ENCODE measurements around the gene ADAM12.

- no peak for TF ChIP-seq HIVEP1 (CRISPR knock-in tag; IDR thresholded peaks at IDR 0.05)
- TF ChIP-seq, protein P1, sequence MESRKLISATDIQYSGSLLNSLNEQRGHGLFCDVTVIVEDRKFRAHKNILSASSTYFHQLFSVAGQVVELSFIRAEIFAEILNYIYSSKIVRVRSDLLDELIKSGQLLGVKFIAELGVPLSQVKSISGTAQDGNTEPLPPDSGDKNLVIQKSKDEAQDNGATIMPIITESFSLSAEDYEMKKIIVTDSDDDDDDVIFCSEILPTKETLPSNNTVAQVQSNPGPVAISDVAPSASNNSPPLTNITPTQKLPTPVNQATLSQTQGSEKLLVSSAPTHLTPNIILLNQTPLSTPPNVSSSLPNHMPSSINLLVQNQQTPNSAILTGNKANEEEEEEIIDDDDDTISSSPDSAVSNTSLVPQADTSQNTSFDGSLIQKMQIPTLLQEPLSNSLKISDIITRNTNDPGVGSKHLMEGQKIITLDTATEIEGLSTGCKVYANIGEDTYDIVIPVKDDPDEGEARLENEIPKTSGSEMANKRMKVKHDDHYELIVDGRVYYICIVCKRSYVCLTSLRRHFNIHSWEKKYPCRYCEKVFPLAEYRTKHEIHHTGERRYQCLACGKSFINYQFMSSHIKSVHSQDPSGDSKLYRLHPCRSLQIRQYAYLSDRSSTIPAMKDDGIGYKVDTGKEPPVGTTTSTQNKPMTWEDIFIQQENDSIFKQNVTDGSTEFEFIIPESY (CRISPR knock-in tag; IDR thresholded peaks at IDR 0.05), result no peak
- no peak for TF ChIP-seq ZNF644 (tag; IDR thresholded peaks at IDR 0.05; ENCODE audit: low read depth)
- TF ChIP-seq POLR2A (conservative IDR thresholded peaks at IDR 0.05), result no peak
- TF ChIP-seq CTCF (IDR thresholded peaks at IDR 0.05 in 2 of 3, conservative IDR thresholded peaks at IDR 0.05 in 1 of 3; ENCODE audit: insufficient read depth in 2 of 3, low read depth in 1 of 3, low read length in 3 of 3), result no peak
- TF ChIP-seq, protein P2, sequence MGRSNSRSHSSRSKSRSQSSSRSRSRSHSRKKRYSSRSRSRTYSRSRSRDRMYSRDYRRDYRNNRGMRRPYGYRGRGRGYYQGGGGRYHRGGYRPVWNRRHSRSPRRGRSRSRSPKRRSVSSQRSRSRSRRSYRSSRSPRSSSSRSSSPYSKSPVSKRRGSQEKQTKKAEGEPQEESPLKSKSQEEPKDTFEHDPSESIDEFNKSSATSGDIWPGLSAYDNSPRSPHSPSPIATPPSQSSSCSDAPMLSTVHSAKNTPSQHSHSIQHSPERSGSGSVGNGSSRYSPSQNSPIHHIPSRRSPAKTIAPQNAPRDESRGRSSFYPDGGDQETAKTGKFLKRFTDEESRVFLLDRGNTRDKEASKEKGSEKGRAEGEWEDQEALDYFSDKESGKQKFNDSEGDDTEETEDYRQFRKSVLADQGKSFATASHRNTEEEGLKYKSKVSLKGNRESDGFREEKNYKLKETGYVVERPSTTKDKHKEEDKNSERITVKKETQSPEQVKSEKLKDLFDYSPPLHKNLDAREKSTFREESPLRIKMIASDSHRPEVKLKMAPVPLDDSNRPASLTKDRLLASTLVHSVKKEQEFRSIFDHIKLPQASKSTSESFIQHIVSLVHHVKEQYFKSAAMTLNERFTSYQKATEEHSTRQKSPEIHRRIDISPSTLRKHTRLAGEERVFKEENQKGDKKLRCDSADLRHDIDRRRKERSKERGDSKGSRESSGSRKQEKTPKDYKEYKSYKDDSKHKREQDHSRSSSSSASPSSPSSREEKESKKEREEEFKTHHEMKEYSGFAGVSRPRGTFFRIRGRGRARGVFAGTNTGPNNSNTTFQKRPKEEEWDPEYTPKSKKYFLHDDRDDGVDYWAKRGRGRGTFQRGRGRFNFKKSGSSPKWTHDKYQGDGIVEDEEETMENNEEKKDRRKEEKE (IDR thresholded peaks at IDR 0.05; ENCODE audit: borderline replicate concordance in 1 of 2, control insufficient read depth in 1 of 2, low read depth in 2 of 2, low read length in 1 of 2), result no peak
- TF ChIP-seq, protein P3, sequence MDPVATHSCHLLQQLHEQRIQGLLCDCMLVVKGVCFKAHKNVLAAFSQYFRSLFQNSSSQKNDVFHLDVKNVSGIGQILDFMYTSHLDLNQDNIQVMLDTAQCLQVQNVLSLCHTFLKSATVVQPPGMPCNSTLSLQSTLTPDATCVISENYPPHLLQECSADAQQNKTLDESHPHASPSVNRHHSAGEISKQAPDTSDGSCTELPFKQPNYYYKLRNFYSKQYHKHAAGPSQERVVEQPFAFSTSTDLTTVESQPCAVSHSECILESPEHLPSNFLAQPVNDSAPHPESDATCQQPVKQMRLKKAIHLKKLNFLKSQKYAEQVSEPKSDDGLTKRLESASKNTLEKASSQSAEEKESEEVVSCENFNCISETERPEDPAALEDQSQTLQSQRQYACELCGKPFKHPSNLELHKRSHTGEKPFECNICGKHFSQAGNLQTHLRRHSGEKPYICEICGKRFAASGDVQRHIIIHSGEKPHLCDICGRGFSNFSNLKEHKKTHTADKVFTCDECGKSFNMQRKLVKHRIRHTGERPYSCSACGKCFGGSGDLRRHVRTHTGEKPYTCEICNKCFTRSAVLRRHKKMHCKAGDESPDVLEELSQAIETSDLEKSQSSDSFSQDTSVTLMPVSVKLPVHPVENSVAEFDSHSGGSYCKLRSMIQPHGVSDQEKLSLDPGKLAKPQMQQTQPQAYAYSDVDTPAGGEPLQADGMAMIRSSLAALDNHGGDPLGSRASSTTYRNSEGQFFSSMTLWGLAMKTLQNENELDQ (CRISPR knock-in tag; IDR thresholded peaks at IDR 0.05; ENCODE audit: borderline replicate concordance), result no peak
- TF ChIP-seq L3MBTL2 (IDR thresholded peaks at IDR 0.05), result no peak
- no peak for TF ChIP-seq FOXP1 (CRISPR knock-in tag; IDR thresholded peaks at IDR 0.05)
- no peak for TF ChIP-seq JUN (IDR thresholded peaks at IDR 0.05; ENCODE audit: borderline replicate concordance, low read depth, low read length)
- no peak for TF ChIP-seq JUN (CRISPR knock-in tag; IDR thresholded peaks at IDR 0.05; ENCODE audit: borderline replicate concordance)
- TF ChIP-seq GTF2A2 (tag; IDR thresholded peaks at IDR 0.05), result no peak
- no peak for TF ChIP-seq PHF8 (IDR thresholded peaks at IDR 0.05; ENCODE audit: borderline replicate concordance, low read length)
- TF ChIP-seq ZNF57 (CRISPR knock-in tag; IDR thresholded peaks at IDR 0.05), result no peak
These were observed 342.4 kb downstream of the ADAM12 start for GRCh38 chr10:126045861-126046260.

Data from K562 (cell line).